K562 (cell line): ENCODE data around the gene DSTYK. TPM values are rescaled to one million over a fixed set of nuclear protein-coding genes. Genes with fewer than 3 reads are reported as not detected.

ENCODE experiments used
- ATAC-seq: fragments of 200-7000 bp; cut with Tn5 transposase; 3 replicates; pipeline ENCODE4 v1.9.1; 2020; ENCODE audit warnings: moderate library complexity
- BruUV-seq: library from RNA; stranded (reverse); fragments of 400-500 nt; replicated peaks from 2 replicates; lab custom pipeline; 2021; lab: Mats Ljungman, UMichigan
- CTCF ChIA-PET: fragments of 300-600 bp; formaldehyde crosslinking; extraction: SDS; loops from one replicate; lab custom pipeline; 2021; ENCODE audit warnings: low intra/inter-chr PET ratio; lab: Yijun Ruan, JAX
- POLR2A ChIA-PET: fragments of 300-600, 350-650 bp; sonication (Branson Sonifier 250); formaldehyde crosslinking; extraction: SDS; loops from one replicate; lab custom pipeline; 2021; ENCODE audit warnings: antibody characterized with exemption, inconsistent platforms; lab: Yijun Ruan, JAX
- DNase-seq, 4 experiments: peaks; one replicate each; pipeline versions ENCODE4 v3.0.0 to v3.0.0-alpha.2; 2011 to 2018; ENCODE audit warnings: low spot score in 3 of 4, mixed read lengths in 3 of 4; ENCODE audit errors: extremely low read depth in 1 of 4
- FAIRE-seq: peaks from 2 replicates; lab custom pipeline; 2011; peaks lifted over from hg19 to GRCh38; lab: Jason Lieb, UNC
- H2AFZ ChIP-seq: 2 replicates; pipeline ENCODE4 v1.6.0; 2011; ENCODE audit warnings: low read depth, low read length, control low read depth, inconsistent platforms
- H3K27ac ChIP-seq: fragments of 200-600 bp; 3 replicates; pipeline ENCODE4 v1.8.0; 2011; ENCODE audit warnings: low read depth, mild to moderate bottlenecking, control low read depth, inconsistent platforms, low read length, moderate library complexity, mixed read lengths; ENCODE audit errors: extremely low read depth
- H3K27me3 ChIP-seq, 2 experiments: fragments of 300-600 bp in 1 of 2; 2 replicates in 1 of 2; 3 replicates in 1 of 2; pipeline versions ENCODE4 v1.6.0 to v1.8.0; 2011; ENCODE audit warnings: inconsistent platforms in 2 of 2, low read length in 2 of 2, mild to moderate bottlenecking in 1 of 2, mixed read lengths in 1 of 2, moderate library complexity in 1 of 2; ENCODE audit not compliant: control insufficient read depth in 2 of 2, insufficient read depth in 2 of 2
- H3K36me3 ChIP-seq: fragments of 300-600 bp; 3 replicates; pipeline ENCODE4 v1.8.0; 2011; ENCODE audit warnings: mild to moderate bottlenecking, low read length, inconsistent platforms; ENCODE audit not compliant: control insufficient read depth, insufficient read depth
- H3K4me1 ChIP-seq, 2 experiments: fragments of 200-600 bp in 1 of 2; replicated peaks in 1 of 2; 2 replicates in 1 of 2; 3 replicates in 1 of 2; pipeline versions ENCODE4 v1.5.1 to v1.8.0; 2011; ENCODE audit warnings: inconsistent platforms in 2 of 2, low read length in 2 of 2, mild to moderate bottlenecking in 1 of 2, mixed read lengths in 1 of 2, moderate library complexity in 1 of 2; ENCODE audit not compliant: control insufficient read depth in 2 of 2, insufficient read depth in 2 of 2
- H3K4me2 ChIP-seq: 2 replicates; pipeline ENCODE4 v1.6.1; 2011; ENCODE audit warnings: low read length, control low read depth, inconsistent platforms, mixed read lengths; ENCODE audit not compliant: insufficient read depth
- H3K4me3 ChIP-seq: fragments of 200-600 bp; sonication (generic), shearing (Covaris generic); 2 replicates; pipeline ENCODE4 v1.5.1; 2016; ENCODE audit warnings: control low read depth, inconsistent platforms
- H3K79me2 ChIP-seq: fragments of 200-600 bp; 3 replicates; pipeline ENCODE4 v1.8.0; 2011; ENCODE audit warnings: low read length, inconsistent platforms; ENCODE audit not compliant: control insufficient read depth, insufficient read depth
- H3K9ac ChIP-seq, 2 experiments: 2 replicates each; pipeline versions ENCODE4 v1.6.0 to v1.6.1; 2011; ENCODE audit warnings: low read depth in 2 of 2, low read length in 2 of 2, control low read depth in 1 of 2, inconsistent platforms in 1 of 2, mild to moderate bottlenecking in 1 of 2, mixed read lengths in 1 of 2; ENCODE audit not compliant: insufficient read depth in 1 of 2
- H3K9me1 ChIP-seq: one replicate; pipeline ENCODE4 v1.6.0; 2011; ENCODE audit warnings: inconsistent platforms, mild to moderate bottlenecking, low read length, moderate library complexity; ENCODE audit not compliant: control insufficient read depth, insufficient read depth
- H3K9me3 ChIP-seq: replicated peaks from 2 replicates; pipeline ENCODE4 v1.5.1; 2011; ENCODE audit warnings: low read depth, low read length, inconsistent platforms; ENCODE audit not compliant: control insufficient read depth, insufficient read depth
- H4K20me1 ChIP-seq: replicated peaks from 2 replicates; pipeline ENCODE4 v1.6.1; 2011; ENCODE audit warnings: low read length, inconsistent platforms, mixed read lengths; ENCODE audit not compliant: control insufficient read depth, insufficient read depth
- ATF7 ChIP-seq: fragments of 450-650 bp; IDR thresholded peaks from 2 replicates; pipeline ENCODE4 v1.7.1; 2014; ENCODE audit warnings: mild to moderate bottlenecking, moderate library complexity
- CXXC5 ChIP-seq: fragments of 250-450 bp; sonication (Bioruptor Pico); IDR thresholded peaks from 2 replicates; pipeline ENCODE4 v1.8.0; 2022; ENCODE audit warnings: inconsistent platforms, mild to moderate bottlenecking, moderate library complexity
- EGR1 ChIP-seq: fragments of 450-650 bp; conservative IDR thresholded peaks from 2 replicates; pipeline ENCODE4 v1.6.1; 2017; ENCODE audit warnings: mild to moderate bottlenecking
- GATAD2B ChIP-seq: fragments of 450-650 bp; IDR thresholded peaks from 2 replicates; pipeline ENCODE4 v1.6.1; 2017; ENCODE audit warnings: mild to moderate bottlenecking, borderline replicate concordance
- GTF2F1 ChIP-seq: IDR thresholded peaks from 2 replicates; pipeline ENCODE4 v1.6.1; 2011; ENCODE audit warnings: low read depth, low read length, improper control_type of control experiment
- KAT8 ChIP-seq: fragments of 450-650 bp; IDR thresholded peaks from 2 replicates; pipeline ENCODE4 v1.6.1; 2016; ENCODE audit warnings: low read depth, mild to moderate bottlenecking
- L3MBTL2 ChIP-seq: fragments of 450-650 bp; IDR thresholded peaks from 2 replicates; pipeline ENCODE4 v1.6.1; 2016; ENCODE audit warnings: mild to moderate bottlenecking, moderate library complexity
- MTA1 ChIP-seq: fragments of 450-650 bp; IDR thresholded peaks from 2 replicates; pipeline ENCODE4 v1.6.1; 2017; ENCODE audit warnings: borderline replicate concordance
- OTX1 ChIP-seq: fragments of 450-650 bp; formaldehyde crosslinking; IDR thresholded peaks from 2 replicates; pipeline ENCODE4 v1.4.0; 2022; ENCODE audit warnings: mild to moderate bottlenecking
- POLR2G ChIP-seq: fragments of 200-400 bp; formaldehyde crosslinking; IDR thresholded peaks from 2 replicates; pipeline ENCODE4 v1.6.1; 2017; ENCODE audit warnings: low read depth, mild to moderate bottlenecking, antibody characterized with exemption, low read length, moderate library complexity
- PPARD ChIP-seq: fragments of 250-450 bp; sonication (Bioruptor Pico); IDR thresholded peaks from 2 replicates; pipeline ENCODE4 v1.8.0; 2022; ENCODE audit warnings: inconsistent platforms, mild to moderate bottlenecking, moderate library complexity
- ZC3H4 ChIP-seq: sonication (generic); formaldehyde crosslinking; IDR thresholded peaks from 2 replicates; pipeline ENCODE4 v1.9.0; 2021; ENCODE audit warnings: missing genetic modification reagents, borderline replicate concordance
- ZNF212 ChIP-seq: fragments of 450-650 bp; formaldehyde crosslinking; IDR thresholded peaks from 2 replicates; pipeline ENCODE4 v1.4.0; 2020; ENCODE audit warnings: mild to moderate bottlenecking
- ZNF282 ChIP-seq: sonication (generic); formaldehyde crosslinking; IDR thresholded peaks from 2 replicates; pipeline ENCODE4 v1.8.1; 2023; ENCODE audit warnings: missing genetic modification reagents
- ZNF589 ChIP-seq: fragments of 200-800 bp; sonication (Bioruptor generic); IDR thresholded peaks from 2 replicates; pipeline ENCODE4 v1.6.1; 2016; ENCODE audit warnings: low read depth, missing genetic modification characterization, missing compliant biosample characterization
- ZNF644 ChIP-seq: fragments of 200-800 bp; sonication (Bioruptor generic); IDR thresholded peaks from 2 replicates; pipeline ENCODE4 v1.6.1; 2016; ENCODE audit warnings: low read depth, missing genetic modification characterization, missing compliant biosample characterization
- WGBS: fragments of 100-300 bp; shearing (Covaris generic); methylation state at CpG from one replicate; pipeline ENCODE4 v1.1.6; 2016; ENCODE audit warnings: low coverage, mixed read lengths; ENCODE audit not compliant: insufficient coverage; ENCODE audit errors: missing lambda C conversion rate; 5-methylcytosine and 5-hydroxymethylcytosine counted together
- in situ Hi-C: fragments of 300-500 bp; cut with MboI; formaldehyde crosslinking; loops from 4 replicates; pipeline ENCODE4 v1.15.0; 2018; ENCODE audit warnings: inconsistent platforms, mixed read lengths
- intact Hi-C: fragments of 100-400 bp; cut with micrococcal nuclease; formaldehyde crosslinking; loops from 2 replicates; pipeline ENCODE4 v1.14.2; 2022
- polyA plus RNA-seq, 8 experiments: library from polyadenylated mRNA; depleted of rRNA in 4 of 8; stranded (reverse) in 5 of 8; unstranded in 3 of 8; fragments of >200 nt; fragmentation: Nextera tagmentation in 2 of 8; fragmentation: Illumina TruSeq in 1 of 8; extraction: Ambion mirVana in 2 of 8; extraction: Trizol in 1 of 8; gene quantifications; 2 replicates each; pipeline versions ENCODE4 v1.2.1 to v1.2.3, GENCODE V29; 2011 to 2014; ENCODE audit warnings: inconsistent platforms in 1 of 8, missing spikeins in 1 of 8
- total RNA-seq, 7 experiments: library from RNA; depleted of rRNA in 6 of 7; stranded (reverse); fragments of >200 nt in 6 of 7; fragmentation: Illumina TruSeq in 2 of 7; extraction: Trizol in 2 of 7; gene quantifications; 2 replicates each; pipeline versions ENCODE4 v1.2.1 to v1.2.3, GENCODE V29; 2011 to 2021; ENCODE audit warnings: low replicate concordance in 1 of 7
- TF ChIP-seq, protein P1 (sequence below): fragments of 450-650 bp; formaldehyde crosslinking; IDR thresholded peaks from 2 replicates; pipeline ENCODE4 v1.4.0; 2020; ENCODE audit warnings: mild to moderate bottlenecking, moderate library complexity
- TF ChIP-seq, protein P2 (sequence below): sonication (generic); formaldehyde crosslinking; IDR thresholded peaks from 2 replicates; pipeline ENCODE4 v1.8.0; 2022; ENCODE audit warnings: mild to moderate bottlenecking, low read depth, missing genetic modification reagents
- TF ChIP-seq, protein P3 (sequence below): sonication (generic); formaldehyde crosslinking; IDR thresholded peaks from 2 replicates; pipeline ENCODE4 v1.8.1; 2023; ENCODE audit warnings: mild to moderate bottlenecking, missing genetic modification reagents

DSTYK gene
- total and polyA plus RNA-seq, 9 of the 15 experiments (the other 6 are each of a cell fraction or from before 2014, with no cell fraction given) = 4.2 to 7.1 (median 6.2) TPM

DNA sequence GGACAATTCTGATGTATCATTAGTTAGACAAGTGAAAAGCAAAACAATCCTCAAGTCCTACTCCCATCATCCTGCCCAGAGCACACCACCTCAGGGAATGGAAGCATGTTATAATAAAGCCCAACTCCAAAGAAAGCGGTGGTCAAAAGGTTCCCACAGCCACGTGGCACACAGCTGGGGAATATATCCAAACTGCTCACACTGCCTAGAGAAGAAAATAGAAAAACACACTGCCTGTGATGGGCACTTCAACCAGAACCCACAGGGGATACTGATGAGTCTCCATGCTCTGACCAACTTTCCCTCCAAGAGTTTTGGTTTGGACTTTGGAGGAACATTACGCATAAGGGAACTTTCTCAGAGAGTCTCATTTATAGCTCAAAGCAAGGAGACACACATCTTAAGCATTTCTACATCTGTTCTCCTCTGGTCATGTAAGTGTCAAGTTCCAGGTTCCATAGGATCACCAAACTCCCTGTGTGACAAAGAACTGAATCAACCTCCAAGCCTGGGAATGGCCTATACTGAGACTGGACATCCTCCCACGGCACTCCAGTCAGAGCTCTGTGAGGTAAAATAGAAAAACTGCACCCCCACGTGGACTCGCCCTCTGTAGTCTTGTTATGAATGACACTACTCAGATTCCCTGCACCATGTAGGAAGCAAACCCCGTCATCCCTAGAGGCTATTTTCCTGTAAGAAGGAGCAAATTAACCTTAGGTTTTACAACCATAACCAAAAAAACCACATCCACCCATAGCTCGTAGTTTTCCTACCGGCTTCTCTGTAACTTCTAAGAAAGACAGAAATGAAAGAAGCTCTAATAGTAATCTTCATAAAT lies 12.2 kb downstream of the DSTYK start:
- ATAC-seq = peak; percentile 88
- Histone ChIP-seq H4K20me1 (no peaks in the 10 kb centered on the region; the same call in 1 of the 2 replicates), H3K36me3 (no peaks in the 10 kb centered on the region), H3K27ac (no peak overlapping the region), H3K4me2 (no peak overlapping the region), H3K4me3 (no peak overlapping the region), H3K9me3 (no peaks in the 10 kb centered on the region), H3K9ac (no peak overlapping the region), H3K4me1 (peaks cover 0 to 14% of the 10 kb centered on the region in 2 experiments; a peak in 4 of 5 replicates), H3K79me2 (peaks cover 32% of the 10 kb centered on the region), H3K9me1 (no peaks in the 10 kb centered on the region), H2AFZ (no peak overlapping the region), H3K27me3 (no peaks in the 10 kb centered on the region)
- 49% methylated on average over 9 of the region's 9 CpGs for WGBS
- intact Hi-C loops (loop anchor here (5.0 kb wide), 2 partner anchors 57 to 77 kb away; partner anchors contain the start of gene RBBP5), in situ Hi-C loops (no loop called here)
- ChIA-PET POLR2A (interaction anchor here (0.5 to 2.6 kb wide), 16 partner anchors 8 to 744 kb away, joined by 3 to 14 read pairs (median 3); partner anchors contain the start of genes RBBP5 and SLC26A9), CTCF (interaction anchor here (0.8 kb wide), 1 partner anchor 211 kb away, joined by 4 read pairs; no protein-coding TSS in a partner anchor)
- no TSS peak for BruUV-seq
- peak; percentile 6 for FAIRE-seq
- DNase-seq = peak in 2 of 4 experiments; percentile 46 to 66
- TF ChIP-seq GATAD2B (no peak), ZNF212 (no peak), KAT8 (no peak), ATF7 (peak; percentile 15; the same call in 1 of the 2 replicates), PPARD (CRISPR knock-in tag) (no peak), ZNF644 (tag) (no peak), MTA1 (no peak), ZNF282 (CRISPR knock-in tag) (no peak), ZNF589 (CRISPR knock-in tag) (no peak), OTX1 (no peak), ZC3H4 (CRISPR knock-in tag) (no peak), CXXC5 (CRISPR knock-in tag) (peak; percentile 27; the same call in 1 of the 2 replicates), EGR1 (0 out of 2 replicates have a peak, but pooled peaks have one; percentile 12), POLR2G (no peak), L3MBTL2 (peak; percentile 15; the same call in 1 of the 2 replicates), GTF2F1 (no peak)
- TF ChIP-seq, protein P1, sequence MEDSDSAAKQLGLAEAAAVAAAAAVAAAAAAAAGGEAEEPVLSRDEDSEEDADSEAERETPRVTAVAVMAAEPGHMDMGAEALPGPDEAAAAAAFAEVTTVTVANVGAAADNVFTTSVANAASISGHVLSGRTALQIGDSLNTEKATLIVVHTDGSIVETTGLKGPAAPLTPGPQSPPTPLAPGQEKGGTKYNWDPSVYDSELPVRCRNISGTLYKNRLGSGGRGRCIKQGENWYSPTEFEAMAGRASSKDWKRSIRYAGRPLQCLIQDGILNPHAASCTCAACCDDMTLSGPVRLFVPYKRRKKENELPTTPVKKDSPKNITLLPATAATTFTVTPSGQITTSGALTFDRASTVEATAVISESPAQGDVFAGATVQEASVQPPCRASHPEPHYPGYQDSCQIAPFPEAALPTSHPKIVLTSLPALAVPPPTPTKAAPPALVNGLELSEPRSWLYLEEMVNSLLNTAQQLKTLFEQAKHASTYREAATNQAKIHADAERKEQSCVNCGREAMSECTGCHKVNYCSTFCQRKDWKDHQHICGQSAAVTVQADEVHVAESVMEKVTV (CRISPR knock-in tag) = peak; percentile 39; the same call in 1 of the 2 replicates
- TF ChIP-seq, protein P2, sequence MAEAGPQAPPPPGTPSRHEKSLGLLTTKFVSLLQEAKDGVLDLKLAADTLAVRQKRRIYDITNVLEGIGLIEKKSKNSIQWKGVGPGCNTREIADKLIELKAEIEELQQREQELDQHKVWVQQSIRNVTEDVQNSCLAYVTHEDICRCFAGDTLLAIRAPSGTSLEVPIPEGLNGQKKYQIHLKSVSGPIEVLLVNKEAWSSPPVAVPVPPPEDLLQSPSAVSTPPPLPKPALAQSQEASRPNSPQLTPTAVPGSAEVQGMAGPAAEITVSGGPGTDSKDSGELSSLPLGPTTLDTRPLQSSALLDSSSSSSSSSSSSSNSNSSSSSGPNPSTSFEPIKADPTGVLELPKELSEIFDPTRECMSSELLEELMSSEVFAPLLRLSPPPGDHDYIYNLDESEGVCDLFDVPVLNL = no peak
- TF ChIP-seq, protein P3, sequence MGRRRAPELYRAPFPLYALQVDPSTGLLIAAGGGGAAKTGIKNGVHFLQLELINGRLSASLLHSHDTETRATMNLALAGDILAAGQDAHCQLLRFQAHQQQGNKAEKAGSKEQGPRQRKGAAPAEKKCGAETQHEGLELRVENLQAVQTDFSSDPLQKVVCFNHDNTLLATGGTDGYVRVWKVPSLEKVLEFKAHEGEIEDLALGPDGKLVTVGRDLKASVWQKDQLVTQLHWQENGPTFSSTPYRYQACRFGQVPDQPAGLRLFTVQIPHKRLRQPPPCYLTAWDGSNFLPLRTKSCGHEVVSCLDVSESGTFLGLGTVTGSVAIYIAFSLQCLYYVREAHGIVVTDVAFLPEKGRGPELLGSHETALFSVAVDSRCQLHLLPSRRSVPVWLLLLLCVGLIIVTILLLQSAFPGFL (CRISPR knock-in tag) = no peak
